GM23248 (cell line): ENCODE measurements around the gene TPST1. TPM values are rescaled to one million over a fixed set of nuclear protein-coding genes. Genes with fewer than 3 reads are reported as not detected.

Experiments
- DNase-seq: peaks from one replicate; pipeline ENCODE4 v3.0.0-alpha.2; 2015
- H2AFZ ChIP-seq: fragments of 200-600 bp; sonication (generic); 2 replicates; pipeline ENCODE4 v1.6.1; 2016; ENCODE audit warnings: antibody characterized with exemption
- H3F3A ChIP-seq: fragments of 200-600 bp; sonication (generic); 2 replicates; pipeline ENCODE4 v1.6.1; 2016; ENCODE audit warnings: mild to moderate bottlenecking, antibody characterized with exemption, mixed run types; ENCODE audit not compliant: insufficient read depth
- H3K27ac ChIP-seq: fragments of 200-600 bp; sonication (generic); 2 replicates; pipeline ENCODE4 v1.5.1; 2016; ENCODE audit warnings: mild to moderate bottlenecking
- H3K27me3 ChIP-seq: fragments of 200-600 bp; sonication (generic); replicated peaks from 2 replicates; pipeline ENCODE4 v1.6.1; 2016; ENCODE audit warnings: mild to moderate bottlenecking; ENCODE audit not compliant: insufficient read depth
- H3K36me3 ChIP-seq: fragments of 200-600 bp; sonication (generic); 2 replicates; pipeline ENCODE4 v1.6.1; 2016; ENCODE audit warnings: low read depth, mild to moderate bottlenecking
- H3K4me1 ChIP-seq: fragments of 200-600 bp; sonication (generic); 2 replicates; pipeline ENCODE4 v1.6.1; 2016; ENCODE audit warnings: mild to moderate bottlenecking; ENCODE audit not compliant: insufficient read depth
- H3K4me2 ChIP-seq: fragments of 200-600 bp; sonication (generic); one replicate; pipeline ENCODE4 v1.6.1; 2016; ENCODE audit warnings: mild to moderate bottlenecking; ENCODE audit not compliant: unreplicated experiment
- H3K4me3 ChIP-seq: fragments of 200-600 bp; sonication (generic); 2 replicates; pipeline ENCODE4 v1.5.1; 2016; ENCODE audit warnings: mild to moderate bottlenecking
- H3K79me2 ChIP-seq: fragments of 200-600 bp; sonication (generic); 2 replicates; pipeline ENCODE4 v1.6.1; 2016; ENCODE audit warnings: mild to moderate bottlenecking; ENCODE audit not compliant: insufficient read depth
- H3K9ac ChIP-seq: fragments of 200-600 bp; sonication (generic); 2 replicates; pipeline ENCODE4 v1.6.1; 2016; ENCODE audit warnings: mild to moderate bottlenecking
- H3K9me2 ChIP-seq: fragments of 200-600 bp; sonication (generic); 2 replicates; pipeline ENCODE4 v1.6.1; 2016; ENCODE audit warnings: mixed run types, mild to moderate bottlenecking, moderate library complexity; ENCODE audit not compliant: insufficient read depth
- H3K9me3 ChIP-seq: fragments of 200-600 bp; sonication (generic); one replicate; pipeline ENCODE4 v1.6.1; 2017; ENCODE audit warnings: low read depth
- H4K20me1 ChIP-seq: fragments of 200-600 bp; sonication (generic); 2 replicates; pipeline ENCODE4 v1.6.0; 2016; ENCODE audit not compliant: insufficient read depth
- EZH2 ChIP-seq: fragments of 200-600 bp; sonication (generic); IDR thresholded peaks from 2 replicates; pipeline ENCODE4 v1.6.1; 2018; ENCODE audit warnings: antibody characterized with exemption, mild to moderate bottlenecking; ENCODE audit not compliant: insufficient read depth, poor library complexity, severe bottlenecking
- EZH2phosphoT487 ChIP-seq: fragments of 200-600 bp; sonication (generic); IDR thresholded peaks from 2 replicates; pipeline ENCODE4 v1.6.1; 2018; ENCODE audit warnings: antibody characterized with exemption, moderate library complexity, mild to moderate bottlenecking, low read depth; ENCODE audit not compliant: insufficient read depth
- WGBS, 2 experiments: methylation state at CpG; one replicate each; pipeline ENCODE4 v1.1.6; 2015 to 2017; ENCODE audit warnings: low lambda C conversion rate in 2 of 2, low coverage in 1 of 2; ENCODE audit errors: missing lambda C conversion rate in 2 of 2; 5-methylcytosine and 5-hydroxymethylcytosine counted together
- in situ Hi-C: fragments of 300-500 bp; cut with MboI; formaldehyde crosslinking; loops from 2 replicates; pipeline ENCODE4 v1.15.0; 2020
- polyA plus RNA-seq: library from polyadenylated mRNA; unstranded; fragments of >200 nt; fragmentation: Nextera tagmentation; extraction: Ambion mirVana; gene quantifications from 2 replicates; pipeline ENCODE4 v1.2.1, GENCODE V29; 2016
- total RNA-seq: library from RNA; depleted of rRNA; stranded (reverse); fragments of >200 nt; shearing (Covaris generic); gene quantifications from 2 replicates; pipeline ENCODE4 v1.2.3, GENCODE V29; 2014

Gene TPST1
- total and polyA plus RNA-seq, 2 experiments from 2014 or later = 54.1 to 57.0 TPM

DNA sequence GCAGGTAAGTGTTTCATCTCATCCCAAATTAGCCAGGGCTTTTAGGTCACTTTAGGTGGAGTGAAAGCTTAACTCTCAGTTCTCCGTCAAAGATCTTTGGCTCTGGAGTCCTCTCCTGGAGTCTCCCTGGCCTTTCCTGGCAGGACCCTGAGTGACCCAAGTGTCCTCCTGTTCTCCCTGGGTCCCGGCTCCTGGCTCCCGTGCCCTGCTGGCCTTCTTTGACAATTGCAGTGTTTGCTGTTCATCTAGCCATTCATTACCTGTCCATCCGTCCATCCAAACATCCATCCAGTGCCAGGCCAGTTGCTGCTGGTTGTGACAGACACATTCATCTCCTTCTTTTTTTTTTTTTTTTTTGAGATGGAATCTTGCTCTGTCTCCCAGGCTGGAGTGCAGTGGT is 6.2 kb upstream of the TPST1 start:
- no peaks in the 10 kb centered on the region for H4K20me1 ChIP-seq
- no peak overlapping the region for H3K4me2 ChIP-seq
- no peak for DNase-seq
- in situ Hi-C loops = no loop called here
- WGBS, 2 experiments = 76 to 81% methylated on average over 4 of the region's 4 CpGs
- no peaks in the 10 kb centered on the region for H3K4me1 ChIP-seq
- no peak for TF ChIP-seq EZH2phosphoT487
- TF ChIP-seq EZH2 = no peak
- H3K27ac ChIP-seq = no peak overlapping the region
- H3K4me3 ChIP-seq = no peak overlapping the region
- no peak overlapping the region for H2AFZ ChIP-seq
- no peaks in the 10 kb centered on the region for H3K27me3 ChIP-seq
- no peaks in the 10 kb centered on the region for H3K9me2 ChIP-seq
- H3K9ac ChIP-seq = no peak overlapping the region
- peaks cover 8% of the 10 kb centered on the region; the same call in 1 of the 2 replicates for H3F3A ChIP-seq
- no peaks in the 10 kb centered on the region for H3K36me3 ChIP-seq
- H3K79me2 ChIP-seq = no peaks in the 10 kb centered on the region
- H3K9me3 ChIP-seq = no peaks in the 10 kb centered on the region

DNA sequence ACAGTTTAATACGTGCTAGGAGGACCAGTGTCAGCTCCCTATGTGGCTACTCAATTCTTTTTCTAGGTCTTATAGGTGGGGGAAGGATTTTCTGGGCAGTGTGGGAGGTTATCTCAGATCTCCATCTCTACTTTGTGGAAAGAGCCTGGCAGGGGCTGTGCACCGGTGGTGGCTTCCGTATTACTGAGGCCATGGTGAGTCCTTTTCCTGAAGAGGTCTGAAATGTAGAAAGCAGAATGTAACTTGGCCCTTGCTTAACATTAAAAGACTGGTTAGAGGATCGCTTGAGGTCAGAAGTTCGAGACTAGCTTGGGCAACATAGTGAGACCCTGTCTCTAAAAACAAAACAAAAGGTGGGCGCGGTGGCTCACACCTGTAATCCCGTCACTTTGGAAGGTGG is 2.7 kb upstream of the TPST1 start:
- Histone ChIP-seq H3K4me2 (no peak overlapping the region), H3K9ac (no peak overlapping the region), H3K4me1 (peaks cover 6% of the 10 kb centered on the region), H3K36me3 (no peaks in the 10 kb centered on the region), H3K4me3 (no peak overlapping the region), H3K9me2 (no peaks in the 10 kb centered on the region), H4K20me1 (no peaks in the 10 kb centered on the region), H3K27ac (no peak overlapping the region), H3K9me3 (no peaks in the 10 kb centered on the region), H2AFZ (no peak overlapping the region), H3K27me3 (no peaks in the 10 kb centered on the region), H3K79me2 (peaks cover 23% of the 10 kb centered on the region), H3F3A (peaks cover 22% of the 10 kb centered on the region)
- no peak for DNase-seq
- TF ChIP-seq EZH2 (no peak), EZH2phosphoT487 (no peak)
- in situ Hi-C loops = no loop called here
- 74 to 78% methylated on average over 8 of the region's 8 CpGs for WGBS, 2 experiments

DNA sequence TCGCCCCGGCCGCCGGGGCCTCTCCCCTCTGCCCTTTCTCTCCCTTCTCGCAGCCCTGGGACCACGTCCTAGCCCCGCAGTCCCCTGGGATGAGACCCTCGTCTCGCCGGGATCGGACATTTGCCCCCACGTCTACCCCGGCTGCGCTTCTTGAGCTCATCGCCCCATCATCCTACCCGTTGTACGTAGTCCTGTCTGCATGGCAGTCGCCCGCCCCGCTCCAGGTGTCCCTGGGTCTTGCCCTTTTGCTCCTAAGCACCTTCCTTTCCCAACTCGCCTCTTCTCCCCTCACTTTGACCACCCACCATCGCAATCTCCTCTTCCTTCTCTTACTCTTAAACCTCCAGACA is 582 bp downstream of the TPST1 start:
- peak overlapping the region; percentile 92 for H3K4me3 ChIP-seq
- H2AFZ ChIP-seq = peak overlapping the region; percentile 80
- peaks cover 32% of the 10 kb centered on the region for H3F3A ChIP-seq
- H3K9me3 ChIP-seq = no peaks in the 10 kb centered on the region
- peak; percentile 55 for DNase-seq
- H3K27me3 ChIP-seq = no peaks in the 10 kb centered on the region
- peaks cover 20% of the 10 kb centered on the region for H3K4me1 ChIP-seq
- TF ChIP-seq EZH2phosphoT487 (no peak), EZH2 (no peak)
- peak overlapping the region; percentile 84 for H3K4me2 ChIP-seq
- H3K79me2 ChIP-seq = peaks cover 56% of the 10 kb centered on the region
- H4K20me1 ChIP-seq = no peaks in the 10 kb centered on the region
- 0 to 1% methylated on average over 19 to 22 of the region's 22 CpGs for WGBS, 2 experiments
- peak overlapping the region; percentile 89 for H3K9ac ChIP-seq
- H3K27ac ChIP-seq = peak overlapping the region; percentile 49
- H3K36me3 ChIP-seq = no peaks in the 10 kb centered on the region
- in situ Hi-C loops = no loop called here
- H3K9me2 ChIP-seq = no peaks in the 10 kb centered on the region

DNA sequence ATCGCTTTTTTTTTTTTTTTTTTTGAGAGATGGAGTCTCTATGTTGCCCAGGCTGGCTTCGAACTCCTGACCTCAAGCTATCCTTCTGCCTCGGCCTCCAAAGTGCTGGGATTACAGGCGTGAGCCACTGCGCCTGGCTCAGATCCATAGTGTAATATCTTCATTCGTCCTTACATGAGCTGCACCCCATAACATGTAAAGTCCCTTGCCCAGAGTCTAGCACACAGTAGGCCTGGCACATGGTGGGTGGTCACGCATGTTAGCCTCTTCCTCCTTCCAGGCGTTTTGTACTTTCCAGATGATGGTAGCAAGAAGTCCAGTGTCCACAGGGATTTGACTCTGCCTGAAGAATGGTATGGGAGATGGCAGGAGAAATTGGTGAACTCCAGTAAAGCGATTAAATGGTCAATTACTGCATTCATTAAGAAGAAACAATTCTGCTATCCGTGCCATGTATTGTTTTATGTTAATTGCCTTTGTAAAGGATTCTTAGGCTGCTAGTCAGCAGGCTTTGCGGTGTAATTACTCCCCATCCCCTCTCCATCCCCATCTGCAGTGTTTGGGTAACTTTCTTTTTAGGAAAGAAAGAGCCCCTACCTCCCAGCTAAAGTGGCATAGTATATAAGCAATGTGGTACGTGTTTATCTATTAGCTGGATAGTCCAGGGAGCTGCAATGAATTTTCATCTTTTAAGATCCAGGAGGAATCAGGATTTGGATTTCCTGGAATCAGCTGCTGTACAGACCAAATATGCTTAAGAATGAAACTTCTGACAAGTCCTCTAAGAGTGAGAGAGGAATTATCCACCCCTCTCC is 1.2 kb downstream of the TPST1 start:
- Histone ChIP-seq H2AFZ (peak overlapping the region; percentile 80), H3K79me2 (peaks cover 61% of the 10 kb centered on the region), H3K36me3 (no peaks in the 10 kb centered on the region), H3K9me3 (no peaks in the 10 kb centered on the region), H4K20me1 (no peaks in the 10 kb centered on the region), H3F3A (peaks cover 36% of the 10 kb centered on the region), H3K27ac (peak overlapping the region; percentile 49), H3K9me2 (no peaks in the 10 kb centered on the region), H3K27me3 (no peaks in the 10 kb centered on the region), H3K4me2 (peak overlapping the region; percentile 84), H3K4me1 (peaks cover 23% of the 10 kb centered on the region), H3K9ac (peak overlapping the region; percentile 89), H3K4me3 (peak overlapping the region; percentile 92)
- TF ChIP-seq EZH2 (no peak), EZH2phosphoT487 (no peak)
- WGBS, 2 experiments = 3 to 5% methylated on average over 12 of the region's 12 CpGs
- peak; percentile 57 for DNase-seq
- in situ Hi-C loops = no loop called here

DNA sequence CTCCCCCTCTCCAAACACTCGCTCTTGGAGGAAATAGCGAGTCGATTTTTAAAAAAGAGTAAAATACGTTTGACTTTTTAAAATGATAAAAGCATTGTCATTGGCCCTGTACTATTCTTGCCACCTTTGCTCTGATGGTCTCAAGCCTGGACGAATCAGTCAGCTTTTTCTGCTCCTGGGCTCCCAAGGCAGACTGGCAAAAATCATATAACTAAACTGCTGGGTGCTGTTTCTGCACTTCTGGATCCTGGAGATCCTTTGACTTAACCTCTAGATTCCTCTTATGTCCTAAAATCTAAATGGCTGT is 1.8 kb downstream of the TPST1 start:
- Histone ChIP-seq H3K27me3 (no peaks in the 10 kb centered on the region), H2AFZ (peak overlapping the region; percentile 28), H3K4me2 (peak overlapping the region; percentile 84), H3K27ac (peak overlapping the region; percentile 49), H3K4me3 (peak overlapping the region; percentile 92), H3K79me2 (peaks cover 66% of the 10 kb centered on the region), H3K9ac (peak overlapping the region; percentile 89), H3K36me3 (no peaks in the 10 kb centered on the region), H3K9me3 (no peaks in the 10 kb centered on the region), H4K20me1 (no peaks in the 10 kb centered on the region), H3K9me2 (no peaks in the 10 kb centered on the region), H3F3A (peaks cover 40% of the 10 kb centered on the region), H3K4me1 (peaks cover 29% of the 10 kb centered on the region)
- TF ChIP-seq EZH2phosphoT487 = no peak
- TF ChIP-seq EZH2 = no peak
- in situ Hi-C loops = no loop called here
- WGBS, 2 experiments = 2 to 3% methylated on average over 5 of the region's 5 CpGs
- no peak for DNase-seq
